Kasumi-1 (cell line): Measurements from ENCODE around the gene KCNH2.
"Not testable (repeated sequence)": the region's sequence is repeated elsewhere in the genome, so short reads cannot be mapped to it uniquely, and the experiment has no call there.

Experiments used
- DNase-seq, 2 experiments: peaks; one replicate each; lab custom pipeline; 2025; lab: John Stamatoyannopoulos, UW

KCNH2 gene

GRCh38 chr7:151011616-151012015 is 33.5 kb upstream of the KCNH2 start:
- DNase-seq = not testable (repeated sequence)

- no peak for DNase-seq
Measured at GRCh38 chr7:151011097-151011409, 32.9 kb upstream of the KCNH2 start.

GRCh38 chr7:151010307-151011096 is 32.4 kb upstream of the KCNH2 start:
- DNase-seq = peak; percentile 55 to 66

GRCh38 chr7:151010037-151010306 is 31.9 kb upstream of the KCNH2 start:
- DNase-seq = no peak

GRCh38 chr7:151009327-151010036 is 31.4 kb upstream of the KCNH2 start:
- DNase-seq = no peak

- no peak for DNase-seq
Measured at GRCh38 chr7:151008511-151009323, 30.6 kb upstream of the KCNH2 start.

- DNase-seq = peak; percentile 63 to 64
Measured at GRCh38 chr7:151008143-151008510, 30.0 kb upstream of the KCNH2 start.

GRCh38 chr7:151007469-151007898 is 29.4 kb upstream of the KCNH2 start:
- no peak for DNase-seq

- no peak for DNase-seq
Measured at GRCh38 chr7:151006590-151007300, 28.6 kb upstream of the KCNH2 start.

- DNase-seq = no peak
Measured at GRCh38 chr7:151005566-151005965, 27.4 kb upstream of the KCNH2 start.

GRCh38 chr7:151003572-151003971 is 25.5 kb upstream of the KCNH2 start:
- no peak for DNase-seq

GRCh38 chr7:151001546-151001945 is 23.4 kb upstream of the KCNH2 start:
- DNase-seq = no peak

GRCh38 chr7:151000897-151001495 is 22.9 kb upstream of the KCNH2 start:
- no peak for DNase-seq

GRCh38 chr7:150999497-151000230 is 21.5 kb upstream of the KCNH2 start:
- no peak for DNase-seq

GRCh38 chr7:150999001-150999400 is 20.9 kb upstream of the KCNH2 start:
- DNase-seq = no peak

GRCh38 chr7:150998341-150998740 is 20.2 kb upstream of the KCNH2 start:
- DNase-seq = no peak

- no peak for DNase-seq
Measured at GRCh38 chr7:150997817-150998216, 19.7 kb upstream of the KCNH2 start.

GRCh38 chr7:150997075-150997511 is 19.0 kb upstream of the KCNH2 start:
- peak in 1 of 2 experiments; percentile 16 for DNase-seq

GRCh38 chr7:150996376-150997074 is 18.4 kb upstream of the KCNH2 start:
- DNase-seq = peak; percentile 60 to 70

GRCh38 chr7:150994838-150995510 is 16.9 kb upstream of the KCNH2 start:
- DNase-seq = no peak
